Measurements from ENCODE around the gene PDE8A.
"Not testable (repeated sequence)": the region's sequence is repeated elsewhere in the genome, so short reads cannot be mapped to it uniquely, and the experiment has no call there.

PDE8A gene

GRCh38 chr15:84973492-84974460 is 7.9 kb upstream of the PDE8A start:
- no peaks in the 10 kb centered on the region for H3K9me3 ChIP-seq (ENCODE audit: control insufficient read depth, insufficient read depth, low read length)
- H3K36me3 ChIP-seq (ENCODE audit: insufficient read depth, low read length): no peaks in the 10 kb centered on the region
- H3K4me1 ChIP-seq (ENCODE audit: insufficient read depth, low read length): peaks cover 5% of the 10 kb centered on the region
- no peak overlapping the region for H3K9ac ChIP-seq (ENCODE audit: low read depth, low read length)

- no peak overlapping the region for H3K9ac ChIP-seq (ENCODE audit: low read depth, low read length)
- H3K36me3 ChIP-seq (ENCODE audit: insufficient read depth, low read length): no peaks in the 10 kb centered on the region
- H3K4me1 ChIP-seq (ENCODE audit: insufficient read depth, low read length): peaks cover 5% of the 10 kb centered on the region
- no peaks in the 10 kb centered on the region for H3K9me3 ChIP-seq (ENCODE audit: control insufficient read depth, insufficient read depth, low read length)
Measured at GRCh38 chr15:84975871-84976351, 5.7 kb upstream of the PDE8A start.

- Histone ChIP-seq H3K9ac (ENCODE audit: low read depth, low read length) (no peak overlapping the region), H3K36me3 (ENCODE audit: insufficient read depth, low read length) (no peaks in the 10 kb centered on the region), H3K4me1 (ENCODE audit: insufficient read depth, low read length) (peaks cover 5% of the 10 kb centered on the region), H3K9me3 (ENCODE audit: control insufficient read depth, insufficient read depth, low read length) (no peaks in the 10 kb centered on the region)
Measured at GRCh38 chr15:84976746-84977345, 4.8 kb upstream of the PDE8A start.

GRCh38 chr15:84979651-84980050 is 2.0 kb upstream of the PDE8A start:
- peaks cover 9% of the 10 kb centered on the region; the same call in 1 of the 2 replicates for H3K4me1 ChIP-seq (ENCODE audit: insufficient read depth, low read length)
- peak overlapping the region; percentile 79; the same call in 1 of the 2 replicates for H3K9ac ChIP-seq (ENCODE audit: low read depth, low read length)
- H3K36me3 ChIP-seq (ENCODE audit: insufficient read depth, low read length): no peaks in the 10 kb centered on the region
- H3K9me3 ChIP-seq (ENCODE audit: control insufficient read depth, insufficient read depth, low read length): no peaks in the 10 kb centered on the region

GRCh38 chr15:84980196-84981053 is 1.2 kb upstream of the PDE8A start:
- Histone ChIP-seq H3K9ac (ENCODE audit: low read depth, low read length) (peak overlapping the region; percentile 79), H3K9me3 (ENCODE audit: control insufficient read depth, insufficient read depth, low read length) (no peaks in the 10 kb centered on the region), H3K4me1 (ENCODE audit: insufficient read depth, low read length) (peaks cover 9% of the 10 kb centered on the region; the same call in 1 of the 2 replicates), H3K36me3 (ENCODE audit: insufficient read depth, low read length) (no peaks in the 10 kb centered on the region)

- no peaks in the 10 kb centered on the region for H3K9me3 ChIP-seq (ENCODE audit: control insufficient read depth, insufficient read depth, low read length)
- H3K4me1 ChIP-seq (ENCODE audit: insufficient read depth, low read length): peaks cover 9% of the 10 kb centered on the region; the same call in 1 of the 2 replicates
- H3K9ac ChIP-seq (ENCODE audit: low read depth, low read length): peak overlapping the region; percentile 79; the same call in 1 of the 2 replicates
- no peaks in the 10 kb centered on the region for H3K36me3 ChIP-seq (ENCODE audit: insufficient read depth, low read length)
Measured at GRCh38 chr15:84981054-84981710, 474 bp upstream of the PDE8A start.

GRCh38 chr15:84982301-84982920 is 755 bp downstream of the PDE8A start:
- Histone ChIP-seq H3K9me3 (ENCODE audit: control insufficient read depth, insufficient read depth, low read length) (no peaks in the 10 kb centered on the region), H3K4me1 (ENCODE audit: insufficient read depth, low read length) (peaks cover 9% of the 10 kb centered on the region; the same call in 1 of the 2 replicates), H3K9ac (ENCODE audit: low read depth, low read length) (peak overlapping the region; percentile 77), H3K36me3 (ENCODE audit: insufficient read depth, low read length) (no peaks in the 10 kb centered on the region)

GRCh38 chr15:84983294-84983693 is 1.6 kb downstream of the PDE8A start:
- no peaks in the 10 kb centered on the region for H3K9me3 ChIP-seq (ENCODE audit: control insufficient read depth, insufficient read depth, low read length)
- H3K9ac ChIP-seq (ENCODE audit: low read depth, low read length): no peak overlapping the region
- peaks cover 9% of the 10 kb centered on the region; the same call in 1 of the 2 replicates for H3K4me1 ChIP-seq (ENCODE audit: insufficient read depth, low read length)
- H3K36me3 ChIP-seq (ENCODE audit: insufficient read depth, low read length): no peaks in the 10 kb centered on the region

GRCh38 chr15:84983711-84984110 is 2.1 kb downstream of the PDE8A start:
- H3K9ac ChIP-seq (ENCODE audit: low read depth, low read length): no peak overlapping the region
- no peaks in the 10 kb centered on the region for H3K36me3 ChIP-seq (ENCODE audit: insufficient read depth, low read length)
- no peaks in the 10 kb centered on the region for H3K9me3 ChIP-seq (ENCODE audit: control insufficient read depth, insufficient read depth, low read length)
- H3K4me1 ChIP-seq (ENCODE audit: insufficient read depth, low read length): peaks cover 9% of the 10 kb centered on the region; the same call in 1 of the 2 replicates

GRCh38 chr15:84985158-84985557 is 3.5 kb downstream of the PDE8A start:
- H3K4me1 ChIP-seq (ENCODE audit: insufficient read depth, low read length): peaks cover 9% of the 10 kb centered on the region; the same call in 1 of the 2 replicates
- no peak overlapping the region for H3K9ac ChIP-seq (ENCODE audit: low read depth, low read length)

GRCh38 chr15:84987351-84987750 is 5.7 kb downstream of the PDE8A start:
- H3K9ac ChIP-seq (ENCODE audit: low read depth, low read length); H3K36me3 ChIP-seq (ENCODE audit: insufficient read depth, low read length); H3K9me3 ChIP-seq (ENCODE audit: control insufficient read depth, insufficient read depth, low read length): not testable (repeated sequence)
- peaks cover 12% of the 10 kb centered on the region for H3K4me1 ChIP-seq (ENCODE audit: insufficient read depth, low read length)

More at GRCh38 chr15:84985158-84985557, 3.5 kb downstream of the PDE8A start:
- Histone ChIP-seq H3K9me3 (ENCODE audit: control insufficient read depth, insufficient read depth, low read length) (no peaks in the 10 kb centered on the region), H3K36me3 (ENCODE audit: insufficient read depth, low read length) (no peaks in the 10 kb centered on the region)

GRCh38 chr15:84987949-84988624 is 6.4 kb downstream of the PDE8A start:
- peaks cover 9% of the 10 kb centered on the region for H3K4me1 ChIP-seq (ENCODE audit: insufficient read depth, low read length)

More at GRCh38 chr15:84987949-84988624, 6.4 kb downstream of the PDE8A start:
- H3K36me3 ChIP-seq (ENCODE audit: insufficient read depth, low read length): no peaks in the 10 kb centered on the region
- H3K9me3 ChIP-seq (ENCODE audit: control insufficient read depth, insufficient read depth, low read length): 0 out of 2 replicates have a peak, but pooled peaks cover 2% of the 10 kb centered on the region
- H3K9ac ChIP-seq (ENCODE audit: low read depth, low read length): no peak overlapping the region

Measured in ES-I3 (cell line).